ENCODE data around the gene CTIF. TPM values are rescaled to one million over a fixed set of nuclear protein-coding genes. Genes with fewer than 3 reads are reported as not detected.

The CTIF gene
- total and polyA plus RNA-seq, 12 donors, result 20.5 to 159 (median 57.0) TPM

DNA sequence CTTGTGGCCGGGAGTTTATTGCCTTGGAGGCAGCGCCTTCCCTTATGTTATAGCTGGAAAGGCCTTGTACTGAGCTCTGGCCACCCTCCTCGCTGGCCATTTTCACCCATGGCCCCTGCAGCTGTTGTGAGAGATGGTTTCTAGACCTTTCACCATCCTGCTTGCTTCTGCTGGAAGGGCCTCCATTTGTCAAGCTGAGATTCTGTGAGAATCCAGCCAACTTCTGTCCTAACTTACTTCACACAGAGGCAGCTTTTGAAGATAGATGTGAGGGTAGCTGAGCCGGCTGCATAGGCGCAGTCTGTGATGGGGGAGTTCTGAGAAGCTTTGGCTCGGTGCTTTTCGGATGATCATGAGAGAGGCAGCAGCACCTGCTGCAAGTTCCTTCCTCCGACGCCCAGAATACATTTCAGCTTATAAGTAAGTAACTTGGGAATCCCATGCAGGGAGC is 8.7 kb downstream of the CTIF start:
- Histone ChIP-seq H3K4me1 (replicated peaks in 1 of 2) (peaks cover 0 to 60% of the 10 kb centered on the region in 2 donors), H3K27ac (peak overlapping the region in 2 of 5 donors; percentile 9 to 74), H3K4me3 (no peak overlapping the region), H3K36me3 (replicated peaks in 1 of 2) (no peaks in the 10 kb centered on the region), H3K27me3 (no peaks in the 10 kb centered on the region), H3K9me3 (replicated peaks in 1 of 3) (no peaks in the 10 kb centered on the region)
- DNase-seq, result peak in 1 of 7 donors; percentile 44
- 80 to 92% (median 85%) methylated on average over 9 of the region's 9 CpGs for WGBS, 4 donors
- intact Hi-C loops (cut with DNase I), result loop anchor here (10.0 kb wide), 1 partner anchor 117 kb away; no protein-coding TSS in a partner anchor
- no peak for TF ChIP-seq POLR2A (IDR thresholded peaks at IDR 0.05)
- TF ChIP-seq, protein P1, sequence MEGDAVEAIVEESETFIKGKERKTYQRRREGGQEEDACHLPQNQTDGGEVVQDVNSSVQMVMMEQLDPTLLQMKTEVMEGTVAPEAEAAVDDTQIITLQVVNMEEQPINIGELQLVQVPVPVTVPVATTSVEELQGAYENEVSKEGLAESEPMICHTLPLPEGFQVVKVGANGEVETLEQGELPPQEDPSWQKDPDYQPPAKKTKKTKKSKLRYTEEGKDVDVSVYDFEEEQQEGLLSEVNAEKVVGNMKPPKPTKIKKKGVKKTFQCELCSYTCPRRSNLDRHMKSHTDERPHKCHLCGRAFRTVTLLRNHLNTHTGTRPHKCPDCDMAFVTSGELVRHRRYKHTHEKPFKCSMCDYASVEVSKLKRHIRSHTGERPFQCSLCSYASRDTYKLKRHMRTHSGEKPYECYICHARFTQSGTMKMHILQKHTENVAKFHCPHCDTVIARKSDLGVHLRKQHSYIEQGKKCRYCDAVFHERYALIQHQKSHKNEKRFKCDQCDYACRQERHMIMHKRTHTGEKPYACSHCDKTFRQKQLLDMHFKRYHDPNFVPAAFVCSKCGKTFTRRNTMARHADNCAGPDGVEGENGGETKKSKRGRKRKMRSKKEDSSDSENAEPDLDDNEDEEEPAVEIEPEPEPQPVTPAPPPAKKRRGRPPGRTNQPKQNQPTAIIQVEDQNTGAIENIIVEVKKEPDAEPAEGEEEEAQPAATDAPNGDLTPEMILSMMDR (IDR thresholded peaks at IDR 0.05), result no peak

DNA sequence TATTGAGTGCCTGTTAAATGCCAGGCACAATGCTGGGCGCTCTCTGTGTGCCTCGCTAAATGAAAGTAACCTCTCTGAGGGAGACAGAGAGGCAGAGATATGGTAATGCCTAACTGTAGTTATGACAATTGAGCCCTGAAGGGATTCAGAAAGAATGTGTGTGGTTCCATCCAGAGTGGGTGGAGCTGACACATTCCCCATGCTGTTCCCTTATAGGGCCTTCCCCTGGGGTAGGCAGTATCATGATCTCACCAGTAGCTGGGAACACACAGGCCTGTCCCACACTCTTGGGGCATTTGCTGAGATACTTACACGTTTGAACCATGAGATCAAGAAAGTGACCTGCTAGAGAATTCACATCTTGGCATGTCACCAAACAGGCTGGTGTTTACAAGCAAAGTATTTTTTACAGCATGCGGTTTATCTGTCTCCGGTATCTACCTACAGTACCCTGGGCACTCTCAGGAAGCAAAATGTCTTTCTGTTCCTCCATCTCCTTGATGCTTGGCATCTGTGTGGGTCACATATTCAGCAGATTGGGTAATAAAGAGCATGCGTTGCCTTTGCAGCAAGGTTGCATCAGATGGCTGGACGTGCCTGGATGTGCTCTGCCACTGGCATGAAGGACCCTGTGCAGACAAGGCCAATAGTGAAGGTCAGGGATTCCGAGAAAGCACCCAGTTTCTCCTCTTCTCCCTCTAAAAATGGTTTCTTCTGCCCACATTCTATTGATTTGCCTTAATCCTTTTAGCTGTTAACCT is 9.4 kb downstream of the CTIF start:
- H3K4me3 ChIP-seq, result no peak overlapping the region
- 44 to 53% (median 51%) methylated on average over 8 of the region's 8 CpGs for WGBS, 4 donors
- peak in 6 of 7 donors; percentile 51 to 83 (median 69) for DNase-seq

DNA sequence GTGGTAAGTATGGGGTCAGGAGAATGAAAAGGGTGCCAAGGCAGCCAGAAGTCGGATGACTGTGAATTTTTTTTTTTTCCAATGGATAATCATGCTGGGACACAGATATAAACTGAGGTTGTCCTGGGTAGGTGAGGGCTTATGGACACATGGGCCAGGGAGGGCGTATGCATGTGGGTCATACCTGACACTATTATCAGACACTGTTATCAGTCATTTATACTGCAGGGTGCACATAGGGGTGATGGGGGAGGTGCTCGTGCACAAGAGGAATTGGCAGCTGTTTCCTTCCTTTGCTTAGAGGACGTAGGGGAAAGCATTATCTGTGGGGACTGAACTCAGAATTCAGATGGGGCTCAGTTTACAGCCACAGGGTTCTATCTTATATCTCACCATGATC is 10.1 kb downstream of the CTIF start:
- peak overlapping the region in 1 of 5 donors; percentile 74 for H3K27ac ChIP-seq
- H3K27me3 ChIP-seq, result no peaks in the 10 kb centered on the region
- H3K4me3 ChIP-seq, result no peak overlapping the region
- 62 to 79% (median 78%) methylated on average over 4 of the region's 4 CpGs for WGBS, 4 donors
- no peaks in the 10 kb centered on the region for H3K9me3 ChIP-seq (replicated peaks in 1 of 3)
- DNase-seq, result peak in 2 of 7 donors; percentile 9 to 17
- H3K4me1 ChIP-seq (replicated peaks in 1 of 2), result peaks cover 0 to 47% of the 10 kb centered on the region in 2 donors
- intact Hi-C loops (cut with DNase I), result loop anchor here (10.0 kb wide), 1 partner anchor 116 kb away; no protein-coding TSS in a partner anchor
- TF ChIP-seq POLR2A (IDR thresholded peaks at IDR 0.05), result no peak
- no peaks in the 10 kb centered on the region for H3K36me3 ChIP-seq (replicated peaks in 1 of 2)

More for the DNA sequence above, 9.4 kb downstream of the CTIF start:
- H3K36me3 ChIP-seq (replicated peaks in 1 of 2), result no peaks in the 10 kb centered on the region
- no peaks in the 10 kb centered on the region for H3K27me3 ChIP-seq
- peaks cover 0 to 53% of the 10 kb centered on the region in 2 donors for H3K4me1 ChIP-seq (replicated peaks in 1 of 2)
- H3K27ac ChIP-seq, result peak overlapping the region in 2 of 5 donors; percentile 9 to 74
- H3K9me3 ChIP-seq (replicated peaks in 1 of 3), result no peaks in the 10 kb centered on the region
- TF ChIP-seq, protein P1 (IDR thresholded peaks at IDR 0.05), result no peak
- TF ChIP-seq POLR2A (IDR thresholded peaks at IDR 0.05), result no peak
- intact Hi-C loops (cut with DNase I), result loop anchor here (10.0 kb wide), 1 partner anchor 117 kb away; no protein-coding TSS in a partner anchor

DNA sequence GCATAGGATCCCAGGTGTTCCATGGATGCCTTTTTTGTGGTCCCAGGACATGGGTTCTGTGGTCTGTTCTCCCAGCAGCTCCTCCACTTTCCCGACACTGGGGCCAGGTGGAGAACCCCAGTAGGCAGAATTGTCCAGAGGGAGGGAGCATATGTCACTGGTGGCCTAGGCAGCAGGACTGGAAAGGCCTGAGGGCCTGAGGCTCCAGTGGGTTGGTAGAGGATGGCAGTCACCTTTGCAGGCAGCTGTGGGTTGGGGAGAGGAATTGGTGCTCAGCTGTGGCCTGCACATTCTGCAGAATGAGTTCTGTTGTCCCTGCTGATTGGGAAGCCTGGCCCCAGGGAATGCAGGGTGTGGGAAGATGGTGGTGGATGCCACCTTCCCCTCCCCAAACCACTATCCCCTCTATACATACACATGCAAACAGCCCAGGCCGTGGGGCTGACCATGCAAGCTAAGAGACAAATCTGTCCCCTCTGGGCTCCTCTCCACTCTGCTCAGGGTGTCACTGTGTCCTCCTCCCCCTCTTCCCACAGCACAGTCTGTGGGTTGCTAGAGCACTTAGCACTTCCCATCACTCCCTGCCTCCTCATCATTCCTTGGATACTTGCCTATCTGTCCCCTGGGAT is 11.4 kb downstream of the CTIF start:
- TF ChIP-seq, protein P1 (IDR thresholded peaks at IDR 0.05), result no peak
- no peak for TF ChIP-seq POLR2A (IDR thresholded peaks at IDR 0.05)
- H3K27ac ChIP-seq, result no peak overlapping the region

More for the DNA sequence above, 11.4 kb downstream of the CTIF start:
- H3K4me3 ChIP-seq, result no peak overlapping the region
- peaks cover 0 to 36% of the 10 kb centered on the region in 2 donors for H3K4me1 ChIP-seq (replicated peaks in 1 of 2)
- DNase-seq, result peak in 1 of 7 donors; percentile 48
- intact Hi-C loops (cut with DNase I), result no loop called here
- no peaks in the 10 kb centered on the region for H3K27me3 ChIP-seq
- H3K36me3 ChIP-seq (replicated peaks in 1 of 2), result no peaks in the 10 kb centered on the region
- 85 to 95% (median 92%) methylated on average over 2 of the region's 2 CpGs for WGBS, 4 donors
- no peaks in the 10 kb centered on the region for H3K9me3 ChIP-seq (replicated peaks in 1 of 3)
